B cell (primary cell): Measurements from ENCODE around the gene S100A12. TPM values are rescaled to one million over a fixed set of nuclear protein-coding genes. Genes with fewer than 3 reads are reported as not detected.

Experiments used
- ATAC-seq: fragments of 200-7000 bp; cut with Tn5 transposase; one replicate; pipeline ENCODE4 v1.10.0; 2021; ENCODE audit warnings: low read depth, mild to moderate bottlenecking, moderate number of reproducible peaks, moderate library complexity
- CTCF ChIA-PET: fragments of 350-600 bp; sonication (Branson Sonifier 250); formaldehyde crosslinking; loops from one replicate; lab custom pipeline; 2021; ENCODE audit warnings: antibody characterized with exemption, inconsistent platforms; lab: Charles Lee
- POLR2A ChIA-PET: fragments of 350-600 bp; sonication (Branson Sonifier 250); formaldehyde crosslinking; loops from one replicate; lab custom pipeline; 2021; ENCODE audit warnings: antibody characterized with exemption; lab: Charles Lee
- DNase-seq: peaks from one replicate; pipeline ENCODE4 v3.0.0; 2013
- H2AFZ ChIP-seq: 2 replicates; pipeline ENCODE4 v1.6.1; 2012; ENCODE audit warnings: mild to moderate bottlenecking, low read depth, low read length; ENCODE audit not compliant: insufficient read depth, poor library complexity, severe bottlenecking
- H3K27ac ChIP-seq, 2 donors: 1 replicate in 1 of 2; 2 replicates in 1 of 2; pipeline ENCODE4 v1.5.1; 2012 to 2013; ENCODE audit warnings: low read length in 2 of 2, mild to moderate bottlenecking in 2 of 2, moderate library complexity in 1 of 2
- H3K27me3 ChIP-seq, 4 experiments: fragments of 200-600 bp in 1 of 4; sonication (generic) in 1 of 4; replicated peaks in 1 of 4; 1 replicate in 2 of 4; 2 replicates in 2 of 4; pipeline versions ENCODE4 v1.6.1 to v1.7.0; 2013 to 2016; ENCODE audit warnings: low read length in 3 of 4, mild to moderate bottlenecking in 2 of 4, mixed read lengths in 1 of 4, moderate library complexity in 1 of 4; ENCODE audit not compliant: insufficient read depth in 4 of 4, control insufficient read depth in 3 of 4; ENCODE audit errors: control extremely low read depth in 1 of 4
- H3K36me3 ChIP-seq, 2 experiments: replicated peaks in 1 of 2; 1 replicate in 1 of 2; 2 replicates in 1 of 2; pipeline versions ENCODE4 v1.6.1 to v1.7.1; 2013; ENCODE audit warnings: low read length in 1 of 2; ENCODE audit not compliant: insufficient read depth in 2 of 2, control insufficient read depth in 1 of 2; ENCODE audit errors: control extremely low read depth in 1 of 2, extremely low read depth in 1 of 2
- H3K4me1 ChIP-seq, 2 donors: fragments of 200-600 bp in 1 of 2; sonication (generic) in 1 of 2; 1 replicate in 1 of 2; 2 replicates in 1 of 2; pipeline versions ENCODE4 v1.5.1 to v1.6.1; 2013 to 2017; ENCODE audit warnings: low read length in 2 of 2; ENCODE audit not compliant: control insufficient read depth in 2 of 2, insufficient read depth in 2 of 2
- H3K4me2 ChIP-seq: replicated peaks from 2 replicates; pipeline ENCODE3; 2012; ENCODE audit warnings: mild to moderate bottlenecking, low read depth, low read length; ENCODE audit not compliant: poor library complexity, severe bottlenecking
- H3K4me3 ChIP-seq, 5 experiments: fragments of 200-600 bp in 1 of 5; sonication (generic) in 1 of 5; 1 replicate in 3 of 5; 2 replicates in 2 of 5; pipeline versions ENCODE4 v1.5.1 to v1.7.0; 2011 to 2016; ENCODE audit warnings: low read length in 4 of 5, mild to moderate bottlenecking in 4 of 5, low read depth in 2 of 5, control low read depth in 1 of 5, moderate library complexity in 1 of 5; ENCODE audit not compliant: insufficient read depth in 1 of 5; ENCODE audit errors: control extremely low read depth in 1 of 5, extremely low read depth in 1 of 5
- H3K79me2 ChIP-seq: fragments of 200-600 bp; sonication (generic); one replicate; pipeline ENCODE4 v1.6.0; 2016; ENCODE audit warnings: low read length; ENCODE audit not compliant: control insufficient read depth, insufficient read depth
- H3K9ac ChIP-seq: fragments of 200-600 bp; sonication (generic); 2 replicates; pipeline ENCODE4 v1.6.1; 2017; ENCODE audit warnings: mild to moderate bottlenecking, low read length, moderate library complexity
- H3K9me3 ChIP-seq, 3 donors: one replicate each; pipeline versions ENCODE4 v1.6.1 to v1.7.1; 2013; ENCODE audit warnings: low read length in 2 of 3; ENCODE audit not compliant: control insufficient read depth in 2 of 3, insufficient read depth in 1 of 3; ENCODE audit errors: control extremely low read depth in 1 of 3
- H4K20me1 ChIP-seq: 2 replicates; pipeline ENCODE4 v1.6.0; 2012; ENCODE audit warnings: mild to moderate bottlenecking, low read length; ENCODE audit not compliant: insufficient read depth, control insufficient read depth, poor library complexity, severe bottlenecking
- H3K27ac Mint-ChIP-seq: one replicate; pipeline ENCODE4 v1.8.0; 2021; ENCODE audit warnings: mixed read lengths
- H3K27me3 Mint-ChIP-seq: one replicate; pipeline ENCODE4 v1.8.0; 2021; ENCODE audit warnings: mixed read lengths
- H3K4me1 Mint-ChIP-seq: one replicate; pipeline ENCODE4 v1.8.0; 2021; ENCODE audit warnings: mixed read lengths
- H3K4me3 Mint-ChIP-seq: one replicate; pipeline ENCODE4 v1.8.0; 2021; ENCODE audit warnings: mixed read lengths
- H3K9me3 Mint-ChIP-seq: one replicate; pipeline ENCODE4 v1.8.0; 2022; ENCODE audit warnings: mixed read lengths; ENCODE audit not compliant: insufficient read depth
- EZH2 ChIP-seq: IDR thresholded peaks from 2 replicates; pipeline ENCODE4 v1.6.1; 2012; ENCODE audit warnings: borderline replicate concordance, low read depth, mild to moderate bottlenecking, moderate library complexity, low read length; ENCODE audit not compliant: insufficient read depth, poor library complexity, severe bottlenecking
- WGBS: methylation state at CpG from one replicate; pipeline ENCODE4 v1.1.5; 2013; ENCODE audit warnings: missing lambda C conversion rate; ENCODE audit not compliant: insufficient coverage; 5-methylcytosine and 5-hydroxymethylcytosine counted together
- intact Hi-C: fragments of 100-400 bp; cut with micrococcal nuclease; formaldehyde crosslinking; loops from one replicate; pipeline ENCODE4 v1.10.0; 2022
- polyA plus RNA-seq: library from polyadenylated mRNA; depleted of rRNA; stranded (reverse); fragments of >200 nt; gene quantifications from 2 replicates; pipeline ENCODE4 v1.2.3, GENCODE V29; 2012
- total RNA-seq, 2 donors: library from RNA; stranded (reverse); fragments of 120-200 nt in 1 of 2; gene quantifications; 1 replicate in 1 of 2; 2 replicates in 1 of 2; pipeline versions ENCODE4 v1.2.3 to v1.2.4, GENCODE V29; 2013 to 2022
- TF ChIP-seq, protein P1 (sequence below): fragments of 200-600 bp; IDR thresholded peaks from one replicate; pipeline ENCODE4 v1.8.0; 2022; ENCODE audit warnings: antibody characterized with exemption, mild to moderate bottlenecking

Gene S100A12
- total and polyA plus RNA-seq, 2 donors (not counting 1 experiment from before 2014, with no cell fraction given), result 3.4 TPM; not detected in 1

DNA sequence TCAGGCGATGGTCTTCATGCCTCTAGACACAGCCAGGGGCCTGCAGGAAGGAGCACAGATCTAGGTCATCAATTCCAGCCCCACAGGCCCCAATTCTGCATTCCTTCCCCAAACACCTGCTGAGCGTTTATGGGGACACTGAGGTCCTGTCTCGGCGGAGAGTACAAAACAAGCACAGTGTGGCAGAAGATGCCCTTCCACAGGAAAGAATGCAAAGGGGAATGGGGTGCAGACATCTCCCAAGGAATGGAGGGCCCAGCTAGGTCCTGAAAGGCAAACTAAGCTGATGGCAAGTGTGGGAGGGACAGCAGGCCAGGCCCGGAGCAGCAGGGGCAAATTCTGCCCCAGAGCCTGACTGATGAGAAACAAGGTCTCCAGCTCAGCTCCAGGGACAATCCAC lies 19.0 kb upstream of the S100A12 start:
- TF ChIP-seq, protein P1, sequence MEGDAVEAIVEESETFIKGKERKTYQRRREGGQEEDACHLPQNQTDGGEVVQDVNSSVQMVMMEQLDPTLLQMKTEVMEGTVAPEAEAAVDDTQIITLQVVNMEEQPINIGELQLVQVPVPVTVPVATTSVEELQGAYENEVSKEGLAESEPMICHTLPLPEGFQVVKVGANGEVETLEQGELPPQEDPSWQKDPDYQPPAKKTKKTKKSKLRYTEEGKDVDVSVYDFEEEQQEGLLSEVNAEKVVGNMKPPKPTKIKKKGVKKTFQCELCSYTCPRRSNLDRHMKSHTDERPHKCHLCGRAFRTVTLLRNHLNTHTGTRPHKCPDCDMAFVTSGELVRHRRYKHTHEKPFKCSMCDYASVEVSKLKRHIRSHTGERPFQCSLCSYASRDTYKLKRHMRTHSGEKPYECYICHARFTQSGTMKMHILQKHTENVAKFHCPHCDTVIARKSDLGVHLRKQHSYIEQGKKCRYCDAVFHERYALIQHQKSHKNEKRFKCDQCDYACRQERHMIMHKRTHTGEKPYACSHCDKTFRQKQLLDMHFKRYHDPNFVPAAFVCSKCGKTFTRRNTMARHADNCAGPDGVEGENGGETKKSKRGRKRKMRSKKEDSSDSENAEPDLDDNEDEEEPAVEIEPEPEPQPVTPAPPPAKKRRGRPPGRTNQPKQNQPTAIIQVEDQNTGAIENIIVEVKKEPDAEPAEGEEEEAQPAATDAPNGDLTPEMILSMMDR, result no peak
- TF ChIP-seq EZH2, result no peak
- intact Hi-C loops, result no loop called here
- Histone ChIP-seq H3K9me3 (no peaks in the 10 kb centered on the region), H4K20me1 (no peaks in the 10 kb centered on the region), H3K4me1 (no peaks in the 10 kb centered on the region), H3K79me2 (no peaks in the 10 kb centered on the region), H3K27me3 (peaks cover 0 to 4% (median 0%) of the 10 kb centered on the region in 4 experiments), H2AFZ (no peak overlapping the region), H3K27ac (no peak overlapping the region), H3K9ac (no peak overlapping the region), H3K36me3 (no peaks in the 10 kb centered on the region), H3K4me3 (no peak overlapping the region), H3K4me2 (no peak overlapping the region)
- Mint-ChIP-seq H3K9me3 (no peaks in the 10 kb centered on the region), H3K4me1 (no peaks in the 10 kb centered on the region), H3K27me3 (peaks cover 42% of the 10 kb centered on the region), H3K4me3 (no peak overlapping the region), H3K27ac (no peak overlapping the region)
- DNase-seq (no peak), ATAC-seq (no peak)
- WGBS, result 88% methylated on average over 5 of the region's 5 CpGs
- ChIA-PET CTCF (no interaction called here), POLR2A (no interaction called here)

DNA sequence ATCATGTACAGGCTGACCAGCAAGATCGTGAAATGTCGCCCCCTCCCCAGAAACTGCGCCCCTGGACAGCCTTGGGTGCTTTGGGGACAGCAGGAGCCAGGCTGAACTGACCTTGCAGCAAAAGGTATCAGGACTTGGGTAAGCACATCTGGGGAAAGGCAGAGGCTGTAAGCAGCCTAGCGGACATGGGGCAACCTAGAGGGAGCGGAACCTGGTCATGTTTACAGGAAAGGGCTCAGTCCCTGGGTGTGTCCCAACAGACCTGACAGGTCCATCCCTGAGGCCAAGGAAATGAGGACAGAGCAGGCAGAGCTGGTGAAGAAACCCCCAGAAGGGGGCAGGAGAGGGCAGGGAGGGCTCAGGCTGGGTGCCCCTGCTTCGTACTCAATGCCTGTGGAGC lies 18.5 kb upstream of the S100A12 start:
- Histone ChIP-seq H3K27ac (no peak overlapping the region), H3K9me3 (no peaks in the 10 kb centered on the region), H4K20me1 (no peaks in the 10 kb centered on the region), H3K4me3 (no peak overlapping the region), H3K79me2 (no peaks in the 10 kb centered on the region), H3K4me2 (no peak overlapping the region), H3K27me3 (peaks cover 0 to 4% (median 0%) of the 10 kb centered on the region in 4 experiments), H3K4me1 (no peaks in the 10 kb centered on the region), H3K36me3 (no peaks in the 10 kb centered on the region), H2AFZ (no peak overlapping the region), H3K9ac (no peak overlapping the region)
- ChIA-PET POLR2A (no interaction called here), CTCF (no interaction called here)
- 95% methylated on average over 6 of the region's 6 CpGs for WGBS
- peaks cover 42% of the 10 kb centered on the region for H3K27me3 Mint-ChIP-seq
- H3K4me3 Mint-ChIP-seq, result no peak overlapping the region
- intact Hi-C loops, result no loop called here
- TF ChIP-seq, protein P1, result no peak
- TF ChIP-seq EZH2, result no peak
- DNase-seq (no peak), ATAC-seq (no peak)
- no peaks in the 10 kb centered on the region for H3K4me1 Mint-ChIP-seq
- no peaks in the 10 kb centered on the region for H3K9me3 Mint-ChIP-seq
- no peak overlapping the region for H3K27ac Mint-ChIP-seq
